PC-9 (cell line): Measurements from ENCODE around the gene SYNE1. TPM values are rescaled to one million over a fixed set of nuclear protein-coding genes. Genes with fewer than 3 reads are reported as not detected.
A peak's percentile ranks its signal among the peaks of the same experiment; 100 is the strongest.

Experiments used
- BruUV-seq: library from RNA; stranded (reverse); fragments of 400-500 nt; replicated peaks from 2 replicates; lab custom pipeline; 2021; lab: Mats Ljungman, UMichigan
- CTCF ChIA-PET: fragments of 300-600 bp; sonication (Branson Sonifier 250); formaldehyde crosslinking; loops from one replicate; lab custom pipeline; 2022; ENCODE audit warnings: antibody characterized with exemption; lab: Charles Lee
- POLR2A ChIA-PET: fragments of 300-600 bp; sonication (Branson Sonifier 250); formaldehyde crosslinking; loops from one replicate; lab custom pipeline; 2022; ENCODE audit warnings: antibody characterized with exemption; ENCODE audit not compliant: unreplicated experiment; lab: Charles Lee
- DNase-seq, 2 experiments: peaks; one replicate each; pipeline versions ENCODE4 v3.0.0 to v3.0.0-alpha.2; 2015 to 2022; ENCODE audit warnings: mixed read lengths in 1 of 2
- H2AFZ ChIP-seq: fragments of 200-600 bp; sonication (generic); 2 replicates; pipeline ENCODE4 v1.8.1; 2017; ENCODE audit warnings: antibody characterized with exemption
- H3F3A ChIP-seq: fragments of 200-600 bp; sonication (generic); 2 replicates; pipeline ENCODE4 v1.8.1; 2017; ENCODE audit warnings: antibody characterized with exemption, mild to moderate bottlenecking, low read depth; ENCODE audit not compliant: insufficient read depth
- H3K27ac ChIP-seq: fragments of 200-600 bp; sonication (generic); 2 replicates; pipeline ENCODE4 v1.6.1; 2016; ENCODE audit warnings: mixed run types
- H3K27me3 ChIP-seq: fragments of 200-600 bp; sonication (generic); 2 replicates; pipeline ENCODE4 v1.6.1; 2016; ENCODE audit warnings: low read depth, mixed run types; ENCODE audit not compliant: insufficient read depth
- H3K36me3 ChIP-seq: fragments of 200-600 bp; sonication (generic); 2 replicates; pipeline ENCODE4 v1.6.1; 2016; ENCODE audit warnings: low read depth, mixed run types
- H3K4me1 ChIP-seq: fragments of 200-600 bp; sonication (generic); replicated peaks from 2 replicates; pipeline ENCODE4 v1.6.1; 2016; ENCODE audit warnings: mixed run types; ENCODE audit not compliant: insufficient read depth
- H3K4me2 ChIP-seq: fragments of 200-600 bp; sonication (generic); 2 replicates; pipeline ENCODE4 v1.6.1; 2017; ENCODE audit warnings: mixed run types
- H3K4me3 ChIP-seq: fragments of 200-600 bp; sonication (generic); 2 replicates; pipeline ENCODE4 v1.6.1; 2016; ENCODE audit warnings: mixed run types
- H3K79me2 ChIP-seq: fragments of 200-600 bp; sonication (generic); 2 replicates; pipeline ENCODE4 v1.6.1; 2017; ENCODE audit warnings: low read depth, mixed run types
- H3K9me2 ChIP-seq: fragments of 200-600 bp; sonication (generic); 2 replicates; pipeline ENCODE4 v1.8.1; 2017; ENCODE audit warnings: mild to moderate bottlenecking; ENCODE audit not compliant: insufficient read depth
- H3K9me3 ChIP-seq: fragments of 200-600 bp; sonication (generic); 2 replicates; pipeline ENCODE4 v1.8.1; 2016; ENCODE audit warnings: low read depth; ENCODE audit not compliant: insufficient read depth
- H4K20me1 ChIP-seq: fragments of 200-600 bp; sonication (generic); 2 replicates; pipeline ENCODE4 v1.8.1; 2017; ENCODE audit not compliant: insufficient read depth
- CTCF ChIP-seq: fragments of 200-600 bp; sonication (generic); conservative IDR thresholded peaks from 2 replicates; pipeline ENCODE4 v1.6.1; 2017; ENCODE audit warnings: mixed run types, antibody characterized with exemption, mild to moderate bottlenecking, moderate library complexity
- EZH2 ChIP-seq: fragments of 200-600 bp; sonication (generic); IDR thresholded peaks from 2 replicates; pipeline ENCODE4 v1.8.0; 2017; ENCODE audit warnings: antibody characterized with exemption, low read depth
- intact Hi-C: fragments of 100-400 bp; cut with micrococcal nuclease; formaldehyde crosslinking; loops from one replicate; pipeline ENCODE4 v1.10.0; 2022; ENCODE audit not compliant: unreplicated experiment
- total RNA-seq: library from RNA; stranded (reverse); gene quantifications from 2 replicates; pipeline ENCODE4 v1.2.3, GENCODE V29; 2021

The SYNE1 gene
- total RNA-seq, 1 experiment from 2014 or later: 13.4 TPM

DNA sequence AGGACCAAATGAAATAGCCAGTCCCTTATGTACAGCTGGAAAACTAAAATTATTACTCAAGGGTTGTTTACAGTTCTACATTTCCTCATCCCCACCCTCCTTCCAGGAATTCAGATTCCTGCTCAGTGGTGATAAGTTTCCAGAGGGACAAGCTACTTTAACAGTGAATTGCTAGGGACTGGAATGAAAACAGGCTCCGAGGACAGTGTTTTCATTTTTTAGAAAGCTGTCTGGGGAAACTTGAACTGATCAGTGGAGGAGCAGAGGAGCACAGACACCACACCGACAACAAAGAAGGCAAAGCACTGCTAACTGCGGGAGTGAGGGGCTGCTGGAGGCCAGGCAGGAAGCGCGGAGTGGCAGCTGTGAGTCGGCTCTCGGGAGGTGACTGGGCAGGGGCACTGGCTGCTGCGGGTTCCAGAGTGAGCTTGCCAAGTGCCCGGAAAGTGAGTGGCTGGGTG is 507.4 kb downstream of the SYNE1 start:
- Histone ChIP-seq H3K4me2 (no peak overlapping the region), H3K4me1 (peaks cover 20% of the 10 kb centered on the region), H3K36me3 (no peaks in the 10 kb centered on the region), H3F3A (no peaks in the 10 kb centered on the region), H3K79me2 (no peaks in the 10 kb centered on the region), H2AFZ (no peak overlapping the region), H3K27me3 (no peaks in the 10 kb centered on the region), H3K9me2 (0 out of 2 replicates have a peak, but pooled peaks cover 3% of the 10 kb centered on the region), H3K27ac (no peak overlapping the region), H3K4me3 (no peak overlapping the region), H3K9me3 (no peaks in the 10 kb centered on the region), H4K20me1 (no peaks in the 10 kb centered on the region)
- intact Hi-C loops: loop anchor here (5.0 kb wide), 1 partner anchor 452 kb away; no protein-coding TSS in a partner anchor
- TF ChIP-seq CTCF (no peak), EZH2 (no peak)
- no peak for DNase-seq
- CTCF ChIA-PET: no interaction called here
- POLR2A ChIA-PET: no interaction called here
- BruUV-seq: no TSS peak

DNA sequence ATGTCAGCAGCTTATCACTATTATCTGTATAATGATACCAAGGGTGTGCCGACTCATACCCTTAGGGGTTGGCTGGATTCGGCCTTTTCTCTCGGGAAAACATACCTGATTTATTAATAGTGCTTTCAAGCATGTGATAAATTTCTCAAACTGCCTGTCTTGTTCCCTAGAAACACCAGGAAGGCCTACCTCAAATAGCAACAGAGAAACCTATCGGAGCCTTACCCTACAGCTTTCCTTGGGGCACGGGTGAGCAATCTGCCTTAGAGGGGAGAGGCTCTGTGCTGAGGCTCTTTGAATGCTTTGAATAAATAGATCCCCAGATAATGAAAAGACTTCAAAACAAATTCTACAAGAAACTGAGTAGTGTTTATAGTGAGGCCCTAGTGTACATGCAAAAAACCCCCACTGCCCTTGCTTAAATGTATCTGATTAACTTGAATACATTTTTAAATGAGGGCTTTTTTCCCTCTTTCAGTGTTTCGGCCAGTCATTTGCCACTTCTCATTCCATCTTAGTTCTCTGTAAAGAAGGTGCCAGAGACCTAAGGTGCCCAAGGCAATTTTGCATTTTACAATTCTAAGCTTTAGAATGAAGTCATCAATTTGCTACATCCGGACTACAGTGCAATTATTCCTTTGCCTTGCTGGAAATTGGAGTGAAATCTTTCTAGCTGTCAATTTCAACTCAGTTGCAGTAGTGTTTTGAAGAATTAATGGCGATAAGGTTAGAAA is 509.6 kb downstream of the SYNE1 start:
- Histone ChIP-seq H3K79me2 (no peaks in the 10 kb centered on the region), H3K9me3 (no peaks in the 10 kb centered on the region), H2AFZ (no peak overlapping the region), H3K36me3 (no peaks in the 10 kb centered on the region), H3K27me3 (no peaks in the 10 kb centered on the region), H3F3A (no peaks in the 10 kb centered on the region), H3K4me1 (peaks cover 14% of the 10 kb centered on the region), H3K4me3 (no peak overlapping the region), H3K4me2 (no peak overlapping the region), H3K9me2 (no peaks in the 10 kb centered on the region), H3K27ac (no peak overlapping the region), H4K20me1 (no peaks in the 10 kb centered on the region)
- intact Hi-C loops: loop anchor here (5.0 kb wide), 1 partner anchor 450 kb away; no protein-coding TSS in a partner anchor
- CTCF ChIA-PET: no interaction called here
- POLR2A ChIA-PET: no interaction called here
- no TSS peak for BruUV-seq
- TF ChIP-seq CTCF: no peak
- TF ChIP-seq EZH2: no peak
- no peak for DNase-seq

- peak in 1 of 2 experiments; percentile 47 for DNase-seq
- intact Hi-C loops: loop anchor here (1.0 to 5.0 kb wide), 4 partner anchors 207 to 447 kb away; no protein-coding TSS in a partner anchor
- no peaks in the 10 kb centered on the region for H3K9me3 ChIP-seq
- H3K79me2 ChIP-seq: no peaks in the 10 kb centered on the region
- no peak overlapping the region for H3K4me2 ChIP-seq
- no peaks in the 10 kb centered on the region for H3K36me3 ChIP-seq
- CTCF ChIA-PET: interaction anchor here (0.6 to 1.1 kb wide), 2 partner anchors 143 to 359 kb away, joined by 3 to 9 read pairs; no protein-coding TSS in a partner anchor
- no peaks in the 10 kb centered on the region for H3K27me3 ChIP-seq
- peaks cover 1% of the 10 kb centered on the region; the same call in 1 of the 2 replicates for H3K4me1 ChIP-seq
- no peak overlapping the region for H2AFZ ChIP-seq
- no peak overlapping the region for H3K4me3 ChIP-seq
- no peaks in the 10 kb centered on the region for H3F3A ChIP-seq
- H3K27ac ChIP-seq: no peak overlapping the region
- TF ChIP-seq CTCF (peak; percentile 94), EZH2 (no peak)
- H4K20me1 ChIP-seq: no peaks in the 10 kb centered on the region
- no TSS peak for BruUV-seq
- POLR2A ChIA-PET: no interaction called here
- H3K9me2 ChIP-seq: no peaks in the 10 kb centered on the region
Observed at GRCh38 chr6:152124429-152125074, 512.6 kb downstream of the SYNE1 start.
